Activated B cell treated with CpG ODN at 0.5 μM for 24 hours (primary cell): ENCODE data around the gene PTRH1. TPM values are rescaled to one million over a fixed set of nuclear protein-coding genes. Genes with fewer than 3 reads are reported as not detected.

ENCODE experiments used
- ATAC-seq: fragments of 200-7000 bp; cut with Tn5 transposase; one replicate; pipeline ENCODE4 v1.10.0; 2021; ENCODE audit warnings: low read depth, mild to moderate bottlenecking, moderate library complexity
- CTCF ChIA-PET: fragments of 350-600 bp; sonication (Branson Sonifier 250); formaldehyde crosslinking; loops from one replicate; lab custom pipeline; 2021; ENCODE audit warnings: antibody characterized with exemption; lab: Charles Lee
- POLR2A ChIA-PET: fragments of 350-600 bp; sonication (Branson Sonifier 250); formaldehyde crosslinking; loops from one replicate; lab custom pipeline; 2021; ENCODE audit warnings: antibody characterized with exemption; lab: Charles Lee
- DNase-seq: peaks from one replicate; pipeline ENCODE4 v3.0.0; 2022
- H3K27ac Mint-ChIP-seq: one replicate; pipeline ENCODE4 v1.8.0; 2020; ENCODE audit warnings: mixed read lengths
- H3K27me3 Mint-ChIP-seq: one replicate; pipeline ENCODE4 v1.8.0; 2021; ENCODE audit warnings: mixed read lengths
- H3K36me3 Mint-ChIP-seq: one replicate; pipeline ENCODE4 v1.8.0; 2021; ENCODE audit warnings: low read depth, mixed read lengths
- H3K4me1 Mint-ChIP-seq: one replicate; pipeline ENCODE4 v1.8.0; 2021; ENCODE audit warnings: mixed read lengths
- H3K4me3 Mint-ChIP-seq: one replicate; pipeline ENCODE4 v1.8.0; 2020; ENCODE audit warnings: mild to moderate bottlenecking, mixed read lengths
- H3K9me3 Mint-ChIP-seq: one replicate; pipeline ENCODE4 v1.8.0; 2020; ENCODE audit warnings: mixed read lengths
- intact Hi-C: fragments of 100-400 bp; cut with micrococcal nuclease; formaldehyde crosslinking; loops from one replicate; pipeline ENCODE4 v1.15.1; 2024
- total RNA-seq: library from RNA; stranded (reverse); gene quantifications from 2 replicates; pipeline ENCODE4 v1.2.3, GENCODE V29; 2022
- TF ChIP-seq, protein P1 (sequence below): fragments of 200-600 bp; IDR thresholded peaks from one replicate; pipeline ENCODE4 v1.8.0; 2022; ENCODE audit warnings: antibody characterized with exemption, mild to moderate bottlenecking

PTRH1 gene
- total RNA-seq, 1 donor from 2014 or later: 12.7 TPM

GRCh38 chr9:127698985-127699670, 16.3 kb downstream of the PTRH1 start:
- TF ChIP-seq, protein P1, sequence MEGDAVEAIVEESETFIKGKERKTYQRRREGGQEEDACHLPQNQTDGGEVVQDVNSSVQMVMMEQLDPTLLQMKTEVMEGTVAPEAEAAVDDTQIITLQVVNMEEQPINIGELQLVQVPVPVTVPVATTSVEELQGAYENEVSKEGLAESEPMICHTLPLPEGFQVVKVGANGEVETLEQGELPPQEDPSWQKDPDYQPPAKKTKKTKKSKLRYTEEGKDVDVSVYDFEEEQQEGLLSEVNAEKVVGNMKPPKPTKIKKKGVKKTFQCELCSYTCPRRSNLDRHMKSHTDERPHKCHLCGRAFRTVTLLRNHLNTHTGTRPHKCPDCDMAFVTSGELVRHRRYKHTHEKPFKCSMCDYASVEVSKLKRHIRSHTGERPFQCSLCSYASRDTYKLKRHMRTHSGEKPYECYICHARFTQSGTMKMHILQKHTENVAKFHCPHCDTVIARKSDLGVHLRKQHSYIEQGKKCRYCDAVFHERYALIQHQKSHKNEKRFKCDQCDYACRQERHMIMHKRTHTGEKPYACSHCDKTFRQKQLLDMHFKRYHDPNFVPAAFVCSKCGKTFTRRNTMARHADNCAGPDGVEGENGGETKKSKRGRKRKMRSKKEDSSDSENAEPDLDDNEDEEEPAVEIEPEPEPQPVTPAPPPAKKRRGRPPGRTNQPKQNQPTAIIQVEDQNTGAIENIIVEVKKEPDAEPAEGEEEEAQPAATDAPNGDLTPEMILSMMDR: no peak
- intact Hi-C loops: loop anchor here (1.0 kb wide), 2 partner anchors 16 to 36 kb away; partner anchors contain the start of genes PTRH1 and TOR2A
- ATAC-seq (peak; percentile 100), DNase-seq (peak; percentile 76)
- no peaks in the 10 kb centered on the region for H3K36me3 Mint-ChIP-seq
- H3K9me3 Mint-ChIP-seq: no peaks in the 10 kb centered on the region
- no peaks in the 10 kb centered on the region for H3K27me3 Mint-ChIP-seq
- H3K4me3 Mint-ChIP-seq: peak overlapping the region; percentile 83
- POLR2A ChIA-PET: interaction anchor here (0.6 to 0.8 kb wide), 2 partner anchors 72 to 672 kb away, joined by 3 read pairs; partner anchors contain the start of gene URM1
- H3K27ac Mint-ChIP-seq: peak overlapping the region; percentile 78
- CTCF ChIA-PET: no interaction called here
- peaks cover 16% of the 10 kb centered on the region for H3K4me1 Mint-ChIP-seq

GRCh38 chr9:127698386-127698785, 17.1 kb downstream of the PTRH1 start:
- ChIA-PET CTCF (no interaction called here), POLR2A (interaction anchor here (0.8 kb wide), 1 partner anchor 73 kb away, joined by 3 read pairs; no protein-coding TSS in a partner anchor)
- Mint-ChIP-seq H3K4me3 (no peak overlapping the region), H3K27me3 (no peaks in the 10 kb centered on the region), H3K27ac (no peak overlapping the region), H3K9me3 (no peaks in the 10 kb centered on the region), H3K4me1 (peaks cover 16% of the 10 kb centered on the region), H3K36me3 (no peaks in the 10 kb centered on the region)
- TF ChIP-seq, protein P1: no peak
- DNase-seq: no peak
- intact Hi-C loops: no loop called here
- no peak for ATAC-seq

GRCh38 chr9:127697575-127697974, 17.9 kb downstream of the PTRH1 start:
- DNase-seq: no peak
- no peak for ATAC-seq
- Mint-ChIP-seq H3K4me3 (no peak overlapping the region), H3K36me3 (no peaks in the 10 kb centered on the region), H3K27ac (no peak overlapping the region), H3K9me3 (no peaks in the 10 kb centered on the region), H3K4me1 (peaks cover 16% of the 10 kb centered on the region), H3K27me3 (no peaks in the 10 kb centered on the region)
- ChIA-PET POLR2A (no interaction called here), CTCF (no interaction called here)
- intact Hi-C loops: no loop called here
- TF ChIP-seq, protein P1: no peak

GRCh38 chr9:127694890-127695720, 20.4 kb downstream of the PTRH1 start:
- no peaks in the 10 kb centered on the region for H3K9me3 Mint-ChIP-seq

More at GRCh38 chr9:127694890-127695720, 20.4 kb downstream of the PTRH1 start:
- intact Hi-C loops: no loop called here
- Mint-ChIP-seq H3K27ac (no peak overlapping the region), H3K36me3 (no peaks in the 10 kb centered on the region), H3K4me1 (peaks cover 12% of the 10 kb centered on the region), H3K27me3 (no peaks in the 10 kb centered on the region), H3K4me3 (no peak overlapping the region)
- no peak for ATAC-seq
- TF ChIP-seq, protein P1: no peak
- ChIA-PET POLR2A (no interaction called here), CTCF (interaction anchor here (0.5 kb wide), 1 partner anchor 175 kb away, joined by 3 read pairs; no protein-coding TSS in a partner anchor)
- DNase-seq: no peak
